Sciatic nerve (tissue), 2 donors: Measurements from ENCODE around the gene SPON2. TPM values are rescaled to one million over a fixed set of nuclear protein-coding genes. Genes with fewer than 3 reads are reported as not detected.

Source experiments
- ATAC-seq: fragments of 200-7000 bp; cut with Tn5 transposase; one replicate; pipeline ENCODE4 v1.9.1; 2020; ENCODE audit warnings: mild to moderate bottlenecking, moderate library complexity
- DNase-seq: peaks from one replicate; pipeline ENCODE4 v3.0.0-alpha.2; 2020; ENCODE audit warnings: low spot score
- intact Hi-C: fragments of 100-400 bp; cut with DNase I; formaldehyde crosslinking; loops from one replicate; pipeline ENCODE4 v1.14.2; 2022
- total RNA-seq: library from RNA; stranded (reverse); fragmentation: NEBNext Ultra II Directional; extraction: Animal tissue kit (Norgen Biotek cat#: 25700); gene quantifications from one replicate; pipeline ENCODE4 v1.2.1, GENCODE V29; 2021
- donor health status: DM: no; HTN: no; CAD: no.
- donor health status: DM: no; HTN: no; CAD: no.

Gene SPON2
- total RNA-seq, 1 donor from 2014 or later = 35.6 TPM

DNA sequence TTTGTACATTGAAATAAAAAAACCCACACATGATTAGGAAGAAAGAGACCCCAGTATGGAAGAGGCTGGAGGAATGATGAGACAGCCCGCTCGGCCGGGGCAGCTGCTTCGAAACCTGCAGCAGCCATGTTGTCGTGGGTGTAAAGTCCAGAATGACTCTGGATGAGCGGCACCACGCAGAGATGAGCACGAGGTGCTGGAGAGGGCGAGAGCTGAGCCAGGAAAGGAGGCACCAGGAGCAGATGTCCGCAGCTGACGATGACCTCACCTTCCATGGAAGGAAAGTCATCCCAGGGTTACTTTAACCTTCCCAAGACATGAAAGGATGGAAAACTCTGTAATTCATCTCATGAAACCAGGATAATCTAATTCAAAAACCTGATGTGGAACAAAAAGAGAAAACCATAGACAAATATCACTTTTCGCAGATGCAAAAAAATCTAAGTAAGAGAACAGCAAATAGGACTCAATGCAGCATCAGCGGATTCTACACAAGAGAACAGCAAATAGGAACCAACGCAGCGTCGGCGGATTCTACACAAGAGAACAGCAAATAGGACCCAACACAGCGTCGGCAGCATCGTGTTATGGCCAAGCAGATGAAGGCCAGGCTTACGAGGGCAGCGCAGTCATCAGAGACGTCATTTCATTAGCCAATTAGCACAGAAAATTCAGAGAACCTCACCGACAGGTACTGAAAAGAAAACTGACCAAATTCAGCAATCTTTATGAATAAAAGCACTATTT is 25.9 kb upstream of the SPON2 start:
- ATAC-seq = no peak
- intact Hi-C loops = no loop called here
- DNase-seq = peak; percentile 55

DNA sequence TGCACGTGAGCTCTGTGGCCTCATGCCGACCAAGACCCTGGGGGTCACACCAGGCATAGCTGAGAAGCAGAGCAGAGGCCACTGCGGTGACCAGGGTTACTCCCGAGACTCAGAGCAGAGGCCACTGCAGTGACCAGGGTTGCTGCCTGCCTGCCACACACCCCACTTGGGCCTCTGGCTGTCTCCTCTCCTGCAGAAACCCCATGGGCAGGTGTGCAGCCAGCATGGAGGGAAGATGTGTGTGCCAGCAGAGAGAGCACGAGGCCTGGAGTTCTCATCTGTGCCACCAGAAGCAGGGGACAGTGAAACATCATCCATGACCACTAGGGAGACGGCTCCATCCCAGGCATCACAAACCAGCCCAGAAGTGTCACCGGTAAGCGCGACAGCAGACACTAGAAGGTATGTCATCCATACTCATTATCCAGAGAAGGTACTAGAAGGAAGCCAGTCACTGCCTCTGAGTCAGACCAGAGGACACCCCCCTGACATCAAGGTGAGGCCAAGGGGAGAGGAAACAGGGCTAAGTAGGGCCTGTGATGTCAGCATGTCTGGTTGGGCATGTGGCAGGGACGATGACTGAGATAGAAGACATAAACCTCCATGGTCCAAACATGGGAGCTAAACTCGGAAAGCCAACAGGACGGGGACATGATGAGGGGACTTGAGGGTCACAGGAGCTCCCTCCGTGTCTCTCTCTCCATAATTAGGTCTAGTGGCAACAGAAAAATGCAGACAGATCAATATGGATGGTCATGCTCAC is 24.2 kb upstream of the SPON2 start:
- no peak for DNase-seq
- ATAC-seq = no peak
- intact Hi-C loops = no loop called here

DNA sequence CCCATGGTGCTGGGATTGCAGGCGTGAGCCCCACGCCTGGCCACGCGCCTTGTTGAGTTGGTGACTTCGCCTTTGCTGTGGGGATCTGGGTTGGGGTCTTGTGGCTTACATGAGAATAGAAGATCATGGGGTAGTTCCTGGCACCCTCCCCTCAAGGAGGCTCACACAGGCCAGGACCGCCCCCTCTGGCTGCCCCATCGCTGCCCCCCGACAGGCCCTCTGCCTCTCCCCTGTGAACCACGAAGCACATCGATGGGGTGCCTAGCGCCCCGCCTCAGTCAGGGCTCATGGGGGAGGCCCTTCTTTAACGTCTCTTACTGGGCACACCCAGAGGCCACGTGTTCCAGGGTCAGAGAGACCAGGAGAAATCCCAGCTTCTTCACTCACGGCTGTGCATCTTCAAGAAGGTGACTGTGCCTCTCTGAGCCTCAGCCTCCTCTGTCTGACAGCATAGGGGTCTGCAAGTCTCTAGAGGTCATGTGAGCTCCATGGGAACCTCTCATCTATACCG is 23.6 kb upstream of the SPON2 start:
- ATAC-seq (no peak), DNase-seq (no peak)
- intact Hi-C loops = no loop called here

DNA sequence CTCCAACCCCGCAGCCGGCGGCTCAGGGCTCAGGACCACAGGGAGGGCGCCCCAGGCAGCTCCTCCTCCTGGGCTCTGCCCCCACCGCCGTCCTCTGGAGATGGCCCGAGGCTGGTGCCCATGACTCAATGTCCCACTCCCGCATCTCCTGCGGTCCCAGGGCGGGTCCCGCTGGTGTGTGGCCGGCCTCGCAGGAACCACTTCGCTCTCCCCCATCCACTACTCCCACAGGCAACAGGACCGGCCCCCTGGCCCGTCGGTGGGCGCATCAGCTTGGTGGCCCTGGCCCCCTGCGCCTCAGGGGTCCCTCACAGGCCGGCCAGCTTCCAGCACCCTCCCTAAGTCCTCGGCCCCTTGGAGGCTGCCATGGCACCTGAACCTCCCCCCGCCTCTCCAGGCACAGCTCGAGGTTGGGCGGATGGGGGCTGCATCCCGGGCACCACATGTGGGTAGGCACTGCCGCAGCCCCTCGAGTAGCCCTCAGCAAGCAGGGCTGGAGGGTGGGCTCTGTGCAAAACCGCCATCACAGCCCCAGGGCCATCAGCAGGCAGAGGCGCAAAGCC is 22.8 kb upstream of the SPON2 start:
- intact Hi-C loops = no loop called here
- ATAC-seq (no peak), DNase-seq (no peak)

DNA sequence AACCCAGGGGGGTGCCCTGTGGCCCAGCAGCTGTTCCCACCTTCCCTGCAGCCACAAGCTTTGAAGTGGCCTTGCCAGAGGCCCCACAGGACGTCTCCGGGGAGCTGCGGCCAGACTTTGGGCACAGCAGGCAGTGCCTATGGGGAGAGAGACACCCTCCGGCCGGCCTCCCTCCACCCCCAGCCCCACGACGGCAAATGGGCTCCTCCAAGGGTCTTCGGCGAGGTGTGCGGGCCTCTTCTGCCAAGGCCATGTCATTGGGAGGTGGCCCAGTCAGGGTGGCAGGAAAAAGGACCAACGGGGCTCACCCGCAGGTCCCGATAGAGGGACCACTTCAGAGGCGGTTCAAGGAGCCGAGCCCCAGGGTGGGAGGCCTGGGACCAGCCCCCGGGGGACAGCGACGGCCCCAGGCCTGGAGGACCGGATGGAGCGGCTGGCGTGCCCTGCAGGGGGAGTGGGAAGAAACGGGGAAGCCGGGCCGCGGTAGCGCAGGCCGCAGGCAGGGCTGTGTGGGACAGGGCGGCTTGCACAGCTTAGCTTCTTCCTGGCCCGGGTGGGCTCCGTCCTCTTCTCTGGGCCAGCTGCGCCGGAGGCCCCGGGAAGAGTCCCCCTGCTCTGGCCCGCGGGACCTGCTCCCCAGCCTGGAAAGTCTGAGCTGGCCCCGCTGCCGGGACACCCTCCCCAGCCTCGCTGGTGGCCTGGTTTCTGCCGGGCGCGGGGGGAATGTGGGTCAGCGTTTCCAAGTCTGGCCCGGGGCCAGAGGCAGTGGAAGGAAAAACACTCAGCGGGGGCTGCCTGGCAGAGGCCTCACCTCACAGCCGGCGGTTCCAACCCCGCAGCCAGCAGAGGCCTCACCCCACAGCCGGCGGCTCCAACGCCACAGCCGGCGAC is 21.9 kb upstream of the SPON2 start:
- ATAC-seq (peak; percentile 4), DNase-seq (peak; percentile 79)
- intact Hi-C loops = no loop called here

DNA sequence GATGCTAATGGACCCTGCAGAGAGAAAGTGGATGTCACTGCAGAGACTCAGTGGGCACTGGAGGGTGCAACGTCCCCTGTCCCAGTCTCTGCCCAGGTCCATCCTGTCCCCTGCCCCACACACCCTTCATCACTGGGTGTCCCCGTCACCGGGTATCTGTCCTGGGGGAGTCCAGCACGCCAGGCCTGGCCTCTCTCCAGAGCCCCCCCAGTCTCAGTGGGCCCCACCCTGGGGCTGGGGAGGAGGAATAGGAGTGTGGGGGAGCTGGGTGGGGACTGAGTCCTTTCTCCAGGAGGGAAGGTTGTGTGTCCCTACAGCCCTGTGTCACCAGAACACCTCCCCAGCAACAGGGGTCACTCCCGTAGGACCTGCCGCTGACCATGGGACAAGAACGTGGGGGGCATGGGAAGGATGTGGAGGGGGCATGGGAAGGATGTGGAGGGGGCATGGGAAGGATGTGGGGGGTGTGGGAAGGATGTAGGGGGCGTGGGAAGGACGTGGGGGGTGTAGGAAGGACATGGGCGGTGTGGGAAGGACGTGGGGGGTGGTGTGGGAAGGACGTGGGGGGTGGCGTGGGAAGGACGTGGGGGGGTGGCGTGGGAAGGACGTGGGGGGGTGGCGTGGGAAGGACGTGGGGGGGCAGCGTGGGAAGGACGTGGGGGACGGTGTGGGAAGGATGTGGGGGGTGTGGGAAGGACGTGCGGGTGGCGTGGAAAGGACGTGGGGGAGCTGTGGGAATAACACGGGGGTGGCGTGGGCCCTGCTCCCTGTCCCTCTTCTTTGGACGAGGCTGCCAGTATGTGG is 21.0 kb upstream of the SPON2 start:
- intact Hi-C loops = no loop called here
- DNase-seq (peak; percentile 56), ATAC-seq (no peak)

DNA sequence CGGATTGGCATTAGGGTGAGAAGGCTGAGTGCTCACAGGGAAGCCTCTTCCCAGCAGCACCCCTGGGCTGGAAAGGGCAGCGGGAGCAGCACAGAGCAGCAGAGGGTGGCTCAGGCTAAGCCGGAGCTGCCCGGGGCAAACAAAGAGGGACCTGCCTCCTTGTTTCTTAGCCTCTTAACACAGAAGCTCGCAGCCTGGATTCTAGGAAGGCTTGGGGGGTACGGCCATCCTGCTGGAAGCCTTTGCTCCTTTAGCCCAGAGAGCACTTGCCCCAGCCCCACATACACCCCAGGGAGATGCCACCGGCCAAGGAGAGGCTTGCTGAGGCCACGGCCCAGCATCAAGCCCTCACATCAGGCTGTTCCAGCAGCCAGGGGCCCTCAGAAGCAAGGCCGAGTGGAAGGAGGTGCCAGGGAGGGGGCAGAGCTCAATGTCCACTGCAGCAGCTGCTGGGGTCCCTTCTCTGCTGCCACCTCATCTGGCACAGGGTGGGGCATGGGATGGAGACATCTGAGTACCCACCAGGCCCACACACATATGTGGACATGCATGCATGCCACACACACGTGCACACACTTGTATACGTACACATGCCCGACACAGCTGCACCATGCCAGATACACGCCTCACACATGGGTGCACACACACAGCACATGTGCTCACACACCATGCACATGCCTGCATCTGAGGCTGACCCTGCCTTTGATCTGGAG is 20.3 kb upstream of the SPON2 start:
- intact Hi-C loops = no loop called here
- ATAC-seq = peak; percentile 69
- peak; percentile 59 for DNase-seq

DNA sequence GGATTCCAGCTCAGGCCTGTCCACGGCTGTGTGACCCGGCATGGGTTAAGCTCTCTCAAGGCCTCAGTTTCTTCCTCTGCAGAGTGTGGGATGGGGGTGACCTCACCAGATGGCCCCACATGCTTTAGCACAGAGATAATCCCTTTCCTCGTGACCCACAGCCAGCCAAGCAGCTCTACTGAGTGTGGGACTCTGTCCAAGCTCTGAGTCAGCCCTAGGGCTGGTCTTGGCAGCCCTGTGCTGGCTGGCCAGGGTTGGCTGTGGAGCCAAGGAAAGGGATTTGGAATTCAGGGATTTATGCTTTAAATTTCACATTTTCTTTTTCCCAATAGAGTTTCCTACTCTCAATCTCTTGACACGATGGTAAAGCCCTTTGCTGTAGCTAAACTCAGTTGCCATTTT is 19.7 kb upstream of the SPON2 start:
- DNase-seq (peak; percentile 92), ATAC-seq (peak; percentile 98)
- intact Hi-C loops = no loop called here

DNA sequence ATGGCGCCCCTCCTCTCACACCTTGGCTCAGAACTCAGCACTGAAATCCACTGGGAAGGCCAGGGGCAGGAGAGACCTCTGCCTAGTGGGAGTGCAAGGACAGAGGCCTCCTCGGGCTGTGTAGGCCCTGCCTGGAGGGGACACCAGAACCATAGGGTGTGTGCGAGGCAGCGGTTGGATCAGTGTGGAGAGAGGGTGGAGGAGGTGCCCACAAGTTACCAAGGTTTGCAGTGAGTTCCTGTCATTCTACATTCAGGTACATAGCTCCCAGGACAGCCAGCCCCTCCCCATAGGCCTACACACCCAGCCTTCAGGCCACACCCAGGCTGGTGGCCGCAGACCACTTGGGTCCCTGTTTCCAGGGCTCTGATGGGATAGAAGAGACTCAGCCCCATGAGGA is 19.2 kb upstream of the SPON2 start:
- DNase-seq = peak; percentile 60
- intact Hi-C loops = no loop called here
- peak; percentile 4 for ATAC-seq

DNA sequence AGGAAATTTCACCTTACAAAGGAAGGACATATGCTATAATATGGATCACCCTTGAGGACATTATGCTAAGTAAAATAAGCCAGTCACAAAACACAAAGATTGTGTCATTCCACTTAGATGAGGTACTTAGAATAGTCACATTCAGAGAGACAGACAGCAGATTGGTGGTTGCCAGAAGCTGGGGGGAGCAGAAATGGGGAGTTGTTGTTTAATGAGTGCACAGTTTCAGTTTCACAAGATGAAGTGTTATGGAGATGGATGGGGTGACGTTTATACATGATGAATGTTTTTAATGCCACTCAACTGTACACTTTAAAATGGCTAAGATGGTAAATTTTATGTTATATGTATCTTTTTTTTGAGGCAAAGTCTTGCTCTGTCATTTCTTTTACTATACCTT is 14.8 kb upstream of the SPON2 start:
- intact Hi-C loops = loop anchor here (10.0 kb wide), 1 partner anchor 648 kb away; no protein-coding TSS in a partner anchor
- DNase-seq (peak; percentile 32), ATAC-seq (no peak)

DNA sequence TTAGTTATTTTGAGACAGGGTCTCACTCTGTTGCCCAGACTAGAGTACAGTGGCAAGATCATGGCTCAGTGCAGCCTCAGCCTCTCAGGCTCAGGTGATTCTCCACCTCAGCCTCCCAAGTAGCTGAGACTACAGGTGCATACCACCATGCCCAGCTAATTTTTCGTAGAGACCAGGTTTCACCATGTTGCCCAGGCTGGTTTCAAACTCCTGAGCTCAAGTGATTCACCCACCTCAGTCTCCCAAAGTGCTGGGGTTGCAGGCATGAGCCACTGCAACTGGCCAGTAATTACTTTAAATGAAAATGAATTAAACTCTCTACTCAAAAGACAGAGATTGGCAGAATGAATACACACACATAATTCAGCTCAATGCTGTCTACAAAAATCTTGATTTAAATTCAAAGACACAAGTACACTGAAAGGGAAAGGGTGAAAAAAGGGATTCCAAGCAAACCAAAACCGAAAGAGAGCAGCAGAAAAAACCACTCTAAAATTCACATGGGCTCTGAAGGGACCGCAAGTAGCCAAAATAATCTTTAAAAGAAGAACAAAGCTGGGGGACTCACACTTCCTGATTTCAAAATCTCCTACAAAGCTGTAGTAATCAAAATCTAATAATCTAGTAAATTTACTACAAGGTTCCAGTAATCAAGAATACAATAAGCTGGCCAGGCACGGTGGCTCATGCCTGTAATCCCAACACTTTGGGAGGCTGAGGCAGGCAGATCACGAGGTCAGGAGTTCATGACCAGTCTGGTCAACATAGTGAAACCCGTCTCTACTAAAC is 11.8 kb upstream of the SPON2 start:
- ATAC-seq = peak; percentile 86
- peak; percentile 31 for DNase-seq
- intact Hi-C loops = loop anchor here (10.0 kb wide), 1 partner anchor 651 kb away; no protein-coding TSS in a partner anchor

DNA sequence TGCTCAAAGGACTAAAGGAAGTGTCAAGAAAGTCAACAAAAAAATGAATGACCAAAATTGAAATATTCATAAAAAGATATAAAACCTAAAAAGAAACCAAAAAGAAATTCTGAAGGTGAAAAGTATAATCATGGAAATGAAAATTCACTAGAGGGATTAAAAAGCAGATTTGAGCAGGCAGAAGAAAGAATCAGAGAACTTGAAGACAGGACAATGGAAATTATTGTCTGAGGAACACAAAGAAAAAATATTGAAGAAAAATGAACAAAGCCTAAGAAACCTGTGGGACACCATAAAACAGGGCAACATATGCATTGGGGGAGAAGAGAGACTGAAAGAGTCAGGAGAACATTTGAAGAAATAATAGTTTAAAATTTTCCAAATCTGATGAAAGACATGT is 9.9 kb upstream of the SPON2 start:
- ATAC-seq (no peak), DNase-seq (no peak)
- intact Hi-C loops = loop anchor here (10.0 kb wide), 1 partner anchor 652 kb away; no protein-coding TSS in a partner anchor

DNA sequence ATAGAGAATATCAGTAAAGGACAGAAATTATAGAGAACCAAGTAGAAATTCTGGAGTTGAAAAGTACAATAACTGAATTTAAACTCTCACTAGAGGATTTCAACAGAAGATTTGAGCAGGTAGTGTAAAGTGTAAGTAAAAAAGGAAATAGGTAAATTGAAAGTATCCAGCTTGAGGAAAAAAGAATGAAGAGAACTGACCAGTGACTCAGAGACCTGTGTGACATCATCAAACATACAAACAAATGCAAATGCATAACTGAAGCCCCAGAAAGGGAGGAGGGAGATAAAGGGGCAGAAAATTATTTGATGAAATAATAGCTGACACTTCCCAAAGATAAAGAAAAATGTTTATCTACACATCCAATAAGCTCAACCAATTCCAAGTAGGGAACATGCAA is 8.3 kb upstream of the SPON2 start:
- intact Hi-C loops = loop anchor here (10.0 kb wide), 1 partner anchor 654 kb away; no protein-coding TSS in a partner anchor
- ATAC-seq (no peak), DNase-seq (no peak)

DNA sequence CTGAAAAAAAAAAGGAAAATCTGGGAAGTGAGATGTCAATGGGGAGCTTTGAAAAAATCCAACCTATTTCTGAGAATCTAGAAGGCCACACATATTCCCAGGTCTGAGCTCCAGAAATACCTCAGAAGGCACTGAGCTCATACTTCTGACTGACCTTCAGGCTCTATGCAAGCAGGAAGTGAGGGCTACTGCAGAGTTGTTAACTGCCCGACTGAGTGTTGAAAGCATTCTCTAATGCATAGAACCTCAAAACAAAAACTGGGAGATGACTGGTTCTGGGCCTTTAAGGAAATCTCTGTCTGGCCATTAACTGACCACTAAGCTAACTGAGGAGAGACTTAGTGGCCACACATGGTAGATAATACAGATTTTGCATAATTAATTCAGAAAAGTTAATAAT is 7.6 kb upstream of the SPON2 start:
- ATAC-seq (no peak), DNase-seq (no peak)
- intact Hi-C loops = loop anchor here (10.0 kb wide), 2 partner anchors 45 to 655 kb away; no protein-coding TSS in a partner anchor

DNA sequence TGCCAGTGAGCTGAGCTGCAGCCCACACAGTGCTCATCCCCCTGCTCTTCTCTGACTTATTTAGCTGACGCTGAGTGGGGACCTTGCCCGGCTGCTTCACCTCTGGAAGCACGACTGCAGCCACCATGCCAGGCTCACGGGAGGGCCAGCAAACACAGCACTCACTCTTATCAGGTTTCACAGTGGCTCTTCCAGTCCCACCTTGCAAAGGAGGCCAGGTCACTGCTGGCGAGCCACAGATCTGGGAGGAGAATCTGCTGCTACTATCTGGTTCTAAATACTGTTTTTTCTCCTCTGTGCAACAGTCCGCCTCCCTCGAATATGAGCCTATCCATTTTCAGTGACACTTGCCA is 6.7 kb upstream of the SPON2 start:
- DNase-seq (no peak), ATAC-seq (no peak)
- intact Hi-C loops = loop anchor here (10.0 kb wide), 1 partner anchor 46 kb away; no protein-coding TSS in a partner anchor

DNA sequence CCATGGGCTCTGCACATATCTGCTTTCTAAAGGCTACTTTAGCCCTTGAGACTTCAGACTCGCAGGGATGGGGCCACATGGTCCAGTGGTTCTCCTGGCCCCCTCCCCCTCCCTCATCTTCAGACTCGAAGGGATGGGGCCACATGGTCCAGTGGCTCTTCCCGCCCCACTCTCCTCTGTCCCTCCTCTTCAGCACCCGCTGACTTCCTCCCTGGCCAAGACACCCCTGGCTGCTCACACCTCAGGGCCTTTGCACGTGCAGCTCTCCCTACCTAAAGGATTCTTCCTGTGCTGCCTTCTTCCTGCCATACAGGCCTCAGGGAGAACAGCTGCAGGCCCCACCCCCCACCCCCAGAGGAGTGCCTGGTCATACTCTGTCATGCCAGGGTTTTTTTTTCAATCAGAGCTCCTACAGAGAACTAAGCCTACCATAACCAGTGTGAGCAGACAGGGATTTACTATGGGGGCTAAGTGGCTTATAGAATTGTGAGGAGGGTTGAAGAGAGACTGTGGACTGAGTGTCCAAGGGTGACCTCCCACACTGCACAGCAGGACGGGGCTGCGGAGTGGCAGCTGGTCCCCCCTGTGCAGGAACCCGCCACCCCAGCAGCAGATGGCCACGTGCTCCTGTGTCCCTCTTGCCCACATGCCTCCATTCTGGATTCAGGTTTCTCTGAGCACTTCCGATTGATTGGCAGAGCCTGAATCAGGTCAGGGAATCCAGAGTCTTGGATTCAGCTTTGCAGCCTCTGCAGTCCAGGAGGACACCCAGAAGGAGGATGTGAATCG is 6.1 kb upstream of the SPON2 start:
- intact Hi-C loops = loop anchor here (10.0 kb wide), 1 partner anchor 46 kb away; no protein-coding TSS in a partner anchor
- DNase-seq = no peak
- ATAC-seq = no peak
